Measurements from ENCODE around the gene ZNF326. TPM values are rescaled to one million over a fixed set of nuclear protein-coding genes. Genes with fewer than 3 reads are reported as not detected.

ZNF326 gene
- total and polyA plus RNA-seq, 2 of the 4 experiments (the other 2 are of a cell fraction): 4.5 to 17.0 TPM

GRCh38 chr1:89962024-89962741 is 32.7 kb upstream of the ZNF326 start:
- H2AK5ac ChIP-seq (ENCODE audit: low read depth, low read length): peak overlapping the region; percentile 81
- peak overlapping the region; percentile 44; the same call in 1 of the 2 replicates for H4K91ac ChIP-seq (ENCODE audit: insufficient read depth, low read depth, low read length)
- dilution Hi-C loops (cut with HindIII; ENCODE audit: low sequenced_read_pairs, unreplicated experiment) (no loop called here), in situ Hi-C loops (cut with MboI; ENCODE audit: low sequenced_read_pairs) (no loop called here), intact Hi-C loops (cut with micrococcal nuclease) (no loop called here)
- no TSS peak for BruUV-seq (replicated peaks)
- ChIA-PET POLR2A (ENCODE audit: unreplicated experiment) (no interaction called here), CTCF (interaction anchor here (0.6 to 1.1 kb wide), 2 partner anchors 119 to 330 kb away, joined by 3 read pairs; no protein-coding TSS in a partner anchor)
- peak; percentile 68 for DNase-seq
- no peak overlapping the region for H2BK15ac ChIP-seq (ENCODE audit: low read depth, low read length)
- peak overlapping the region in 1 of 2 experiments; percentile 18; a peak in 1 of 4 replicates for H4K8ac ChIP-seq (ENCODE audit: low read depth in 2 of 2, low read length in 2 of 2)
- peaks cover 4% of the 10 kb centered on the region for H3K4me1 ChIP-seq (ENCODE audit: control insufficient read depth, insufficient read depth, low read length)
- H3K27ac ChIP-seq (ENCODE audit: insufficient read depth, low read length): 0 out of 2 replicates have a peak overlapping the region, but pooled peaks have one; percentile 32
- H3K27me3 ChIP-seq (ENCODE audit: control insufficient read depth, insufficient read depth, low read length): no peaks in the 10 kb centered on the region
- peak overlapping the region; percentile 62 for H2BK120ac ChIP-seq (ENCODE audit: low read depth, low read length)
- H3K4ac ChIP-seq (ENCODE audit: low read depth, low read length): peak overlapping the region; percentile 77
- H3K4me3 ChIP-seq (ENCODE audit: insufficient read depth, low read depth, low read length): no peak overlapping the region
- peaks cover 5% of the 10 kb centered on the region for H3K9me1 ChIP-seq (ENCODE audit: insufficient read depth, low read length)
- H3K9me3 ChIP-seq (ENCODE audit: control insufficient read depth, insufficient read depth, low read length): peaks cover 2% of the 10 kb centered on the region; the same call in 1 of the 2 replicates
- 73% methylated on average over 3 of the region's 6 CpGs; no CpG with 5 or more reads in 1 of the 2 experiments for WGBS, 2 experiments (ENCODE audit: extremely low coverage in 2 of 2, insufficient read length in 1 of 2)
- H4K5ac ChIP-seq (ENCODE audit: low read depth, low read length): no peak overlapping the region
- 0 out of 2 replicates have a peak, but pooled peaks cover 5% of the 10 kb centered on the region for H4K20me1 ChIP-seq (ENCODE audit: insufficient read depth, low read length)
- peak overlapping the region; percentile 68 for H3K14ac ChIP-seq (replicated peaks; ENCODE audit: low read depth, low read length)
- H3K4me2 ChIP-seq (ENCODE audit: low read depth, low read length): peak overlapping the region; percentile 29; the same call in 1 of the 2 replicates
- H2AK9ac ChIP-seq (replicated peaks; ENCODE audit: low read depth, low read length, poor library complexity): peak overlapping the region; percentile 90
- peak overlapping the region; percentile 34; the same call in 1 of the 2 replicates for H2BK20ac ChIP-seq (ENCODE audit: low read depth, low read length)
- H3K56ac ChIP-seq (ENCODE audit: extremely low read depth, insufficient read depth, low read length): peak overlapping the region; percentile 46
- 0 out of 2 replicates have a peak overlapping the region, but pooled peaks have one; percentile 1 for H3K18ac ChIP-seq (ENCODE audit: low read depth, low read length)
- peak overlapping the region; percentile 72; the same call in 1 of the 2 replicates for H3K23ac ChIP-seq (ENCODE audit: low read depth, low read length)
- no peaks in the 10 kb centered on the region for H3K36me3 ChIP-seq (ENCODE audit: control insufficient read depth, insufficient read depth, low read length)
- H2AFZ ChIP-seq (replicated peaks; ENCODE audit: low read length, poor library complexity): peak overlapping the region; percentile 79
- H3K9ac ChIP-seq (ENCODE audit: low read depth, low read length): no peak overlapping the region
- peak; percentile 65 for ATAC-seq (ENCODE audit: low read depth)
- H3K79me1 ChIP-seq (ENCODE audit: low read depth in 1 of 2, low read length in 2 of 2): 0 out of 4 replicates have a peak, but pooled peaks cover 0 to 5% of the 10 kb centered on the region in 2 experiments
- H2BK5ac ChIP-seq (ENCODE audit: low read depth, low read length, poor library complexity, severe bottlenecking): peak overlapping the region; percentile 53
- no peak for TF ChIP-seq BHLHE40 (IDR thresholded peaks at IDR 0.05; ENCODE audit: low read depth, low read length)
- no peak for TF ChIP-seq RFX5 (IDR thresholded peaks at IDR 0.05; ENCODE audit: low read depth, low read length)
- no peak for TF ChIP-seq CTCF (conservative IDR thresholded peaks at IDR 0.05; ENCODE audit: low read depth, low read length)
- no peak for TF ChIP-seq NFE2L2 (IDR thresholded peaks at IDR 0.05; ENCODE audit: low read depth, low read length)
- no peak for TF ChIP-seq MAFK (IDR thresholded peaks at IDR 0.05; ENCODE audit: low read depth, low read length)
- TF ChIP-seq USF2 (IDR thresholded peaks at IDR 0.05; ENCODE audit: low read depth, low read length): no peak
- no peak for TF ChIP-seq MXI1 (IDR thresholded peaks at IDR 0.05; ENCODE audit: borderline replicate concordance, low read depth, low read length)
- TF ChIP-seq CHD1 (IDR thresholded peaks at IDR 0.05; ENCODE audit: low read depth, low read length): no peak
- no peak for TF ChIP-seq MAZ (IDR thresholded peaks at IDR 0.05; ENCODE audit: borderline replicate concordance, low read depth, low read length)
- TF ChIP-seq POLR2A (IDR thresholded peaks at IDR 0.05; ENCODE audit: low read depth, low read length): no peak
- no peak for TF ChIP-seq RCOR1 (IDR thresholded peaks at IDR 0.05; ENCODE audit: insufficient replicate concordance, low read length)
- TF ChIP-seq RAD21 (IDR thresholded peaks at IDR 0.05; ENCODE audit: low read length): no peak
- no peak for TF ChIP-seq ELK1 (IDR thresholded peaks at IDR 0.05; ENCODE audit: borderline replicate concordance, low read depth, low read length)
- no peak for TF ChIP-seq SMC3 (IDR thresholded peaks at IDR 0.05; ENCODE audit: low read depth, low read length)
